Measurements from ENCODE around the gene RILP.
A peak's percentile ranks its signal among the peaks of the same experiment; 100 is the strongest.

The RILP gene

DNA sequence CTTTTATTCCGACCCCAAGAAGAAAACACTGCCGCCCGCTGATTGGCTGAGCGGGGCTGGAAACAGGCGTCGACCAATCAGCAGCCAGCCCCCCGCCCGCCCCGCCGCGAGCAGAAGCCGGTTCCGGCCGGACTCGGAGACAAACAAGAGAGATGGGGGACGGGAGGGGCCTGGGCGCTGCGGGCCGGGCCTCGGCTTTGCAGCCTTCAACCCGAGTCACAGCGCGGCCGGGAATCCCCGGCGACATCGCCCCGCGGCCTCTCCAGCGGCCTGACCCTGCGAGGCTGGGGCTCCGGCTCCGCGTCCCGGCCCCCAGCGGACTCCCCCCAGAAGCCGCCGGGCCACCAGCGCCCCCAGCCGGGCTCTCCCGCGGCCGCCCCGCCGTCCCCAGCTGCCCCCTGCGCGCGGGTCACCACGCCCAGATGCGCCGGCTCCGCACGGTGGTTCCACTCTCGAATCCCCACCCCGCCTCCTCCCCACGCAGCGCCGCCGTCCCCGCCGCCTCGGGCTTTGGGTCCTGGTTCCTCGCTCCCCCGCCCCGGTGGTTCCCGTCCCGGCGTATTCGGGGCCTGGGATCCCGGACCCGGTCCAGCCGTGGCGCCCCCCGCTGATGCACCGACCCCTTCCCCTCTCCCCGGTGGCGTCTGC lies 20.7 kb downstream of the RILP start:
- peak; percentile 90 to 96 (median 93) for DNase-seq

- peak; percentile 67 to 87 (median 84) for DNase-seq
Measured at GRCh38 chr17:1627982-1628855, 21.4 kb downstream of the RILP start, which contains the start of gene SLC43A2. SLC43A2 (minus strand) TSS chr17:1628834; CDS start chr17:1627874, 960 bp downstream.

GRCh38 chr17:1627182-1627981 lies 22.3 kb downstream of the RILP start:
- peak in 1 of 3 experiments; percentile 17 for DNase-seq

- DNase-seq = no peak
Measured at GRCh38 chr17:1626333-1626732, 23.3 kb downstream of the RILP start.

- DNase-seq = no peak
Measured at GRCh38 chr17:1625581-1625980, 24.1 kb downstream of the RILP start.

GRCh38 chr17:1625053-1625452 lies 24.6 kb downstream of the RILP start:
- DNase-seq = no peak

DNA sequence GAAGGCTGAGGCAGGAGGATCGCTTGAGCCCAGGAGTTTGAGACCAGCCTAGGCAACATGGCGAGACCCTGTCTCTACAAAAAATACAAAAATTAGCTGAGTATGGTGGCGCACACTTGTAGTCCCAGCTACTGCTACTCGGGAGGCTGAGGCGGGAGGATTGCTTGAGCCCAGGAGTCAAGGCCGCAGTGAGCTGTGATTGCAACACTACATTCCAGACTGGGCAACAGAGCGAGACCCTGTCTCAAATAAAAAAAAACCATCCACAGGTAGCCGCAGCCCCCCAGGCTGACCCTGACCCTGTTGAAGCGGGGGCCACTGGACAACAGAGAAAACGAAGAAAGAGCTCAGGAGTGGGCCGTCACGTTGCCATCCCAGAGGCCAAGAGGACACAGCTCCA lies 25.0 kb downstream of the RILP start:
- no peak for DNase-seq

- DNase-seq = no peak
Measured at GRCh38 chr17:1623057-1623630, 26.5 kb downstream of the RILP start.

DNA sequence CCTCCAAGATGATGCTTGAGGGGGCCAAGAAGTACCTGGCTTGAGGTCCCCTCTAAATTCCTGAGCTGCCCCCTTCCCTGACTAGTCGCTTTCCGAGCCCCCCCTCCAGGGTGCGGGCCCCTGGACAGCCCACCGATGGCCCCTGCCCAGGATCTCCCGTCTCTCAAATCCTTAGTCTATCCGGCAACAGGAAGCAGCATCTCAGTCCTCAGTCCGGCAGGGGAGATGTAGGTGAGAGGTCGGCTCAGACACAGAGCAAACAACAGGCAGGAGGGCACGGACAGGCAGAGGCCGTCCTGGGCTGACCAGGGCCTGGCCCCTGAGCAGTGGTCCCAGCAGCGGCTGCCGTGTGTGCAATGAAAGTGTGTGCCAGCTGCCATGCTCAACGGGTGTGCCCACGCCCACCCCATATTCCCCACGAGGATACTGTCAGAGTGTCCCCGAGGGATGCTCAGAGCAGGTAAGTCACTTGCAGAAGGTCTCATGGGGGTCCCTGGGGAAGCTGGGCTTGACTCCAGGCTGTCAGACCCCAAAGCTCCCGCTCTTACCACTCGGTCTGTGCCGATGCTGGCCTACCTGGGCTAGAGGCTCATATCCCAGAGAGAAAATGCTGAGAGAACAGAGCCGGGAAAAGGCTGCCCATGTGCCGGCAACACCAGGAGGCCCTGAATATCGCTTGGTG lies 28.3 kb downstream of the RILP start:
- no peak for DNase-seq

GRCh38 chr17:1620486-1620885 lies 29.2 kb downstream of the RILP start:
- no peak for DNase-seq

- DNase-seq = no peak
Measured at GRCh38 chr17:1617620-1618174, 32.0 kb downstream of the RILP start.

GRCh38 chr17:1616101-1616500 lies 33.6 kb downstream of the RILP start:
- no peak for DNase-seq

DNA sequence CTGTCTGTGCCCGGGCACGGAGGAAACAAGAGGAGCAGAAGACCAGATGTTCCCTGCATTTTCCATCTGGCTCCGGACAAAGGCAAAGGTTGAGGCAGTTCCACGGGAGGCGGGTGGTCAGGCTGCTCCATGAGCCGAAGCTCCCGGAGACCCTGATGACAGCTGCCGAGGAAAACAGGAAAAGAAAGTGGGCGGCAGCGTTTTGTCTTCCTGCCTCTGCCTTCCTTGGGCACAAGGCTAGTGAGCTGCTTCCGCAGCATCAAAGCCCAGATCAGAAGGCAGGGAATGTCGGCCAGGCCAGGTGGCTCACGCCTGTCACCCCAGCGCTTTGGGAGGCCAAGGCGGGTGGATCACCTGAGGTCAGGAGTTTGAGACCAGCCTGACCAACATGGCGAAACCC lies 37.3 kb downstream of the RILP start:
- DNase-seq = no peak

GRCh38 chr17:1611715-1612114 lies 38.0 kb downstream of the RILP start:
- DNase-seq = no peak

DNA sequence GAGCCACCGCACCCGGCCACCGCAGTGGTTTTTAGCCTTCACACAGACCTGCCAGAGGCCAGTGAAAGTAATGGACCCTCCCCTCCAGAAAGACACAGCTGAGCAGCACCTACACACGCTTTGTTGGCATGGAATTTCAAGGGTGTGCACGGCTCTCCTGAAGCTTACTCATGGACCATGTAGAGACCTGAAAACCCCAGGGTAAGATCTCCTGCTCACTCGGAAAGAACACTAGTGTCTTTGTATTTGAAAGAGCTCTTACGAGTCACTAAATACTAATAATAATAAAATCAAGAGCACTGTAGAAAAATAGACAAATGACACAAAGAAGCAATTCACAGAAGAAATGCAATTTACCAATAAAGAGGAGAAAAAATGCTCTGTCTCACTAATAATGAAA lies 41.0 kb downstream of the RILP start:
- DNase-seq = no peak

DNA sequence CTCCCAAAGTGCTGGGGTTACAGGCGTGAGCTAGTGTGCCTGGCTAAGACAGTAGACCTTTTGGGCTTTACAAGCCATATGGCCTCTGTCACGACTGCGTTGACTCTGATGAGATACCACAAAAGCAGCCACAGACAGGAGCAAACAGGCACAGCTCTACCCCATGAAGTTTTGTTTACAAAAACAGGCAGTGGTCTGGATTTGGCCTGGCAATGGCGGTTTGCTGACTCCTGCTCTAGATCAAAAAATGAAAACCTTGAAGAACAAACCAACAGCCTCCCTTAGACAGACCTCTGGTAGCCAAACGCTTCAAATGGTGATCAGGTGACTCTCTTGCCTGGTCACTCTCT lies 41.7 kb downstream of the RILP start:
- DNase-seq = no peak

GRCh38 chr17:1606352-1606985 lies 43.2 kb downstream of the RILP start:
- no peak for DNase-seq

- DNase-seq = no peak
Measured at GRCh38 chr17:1605681-1606351, 43.9 kb downstream of the RILP start.

DNA sequence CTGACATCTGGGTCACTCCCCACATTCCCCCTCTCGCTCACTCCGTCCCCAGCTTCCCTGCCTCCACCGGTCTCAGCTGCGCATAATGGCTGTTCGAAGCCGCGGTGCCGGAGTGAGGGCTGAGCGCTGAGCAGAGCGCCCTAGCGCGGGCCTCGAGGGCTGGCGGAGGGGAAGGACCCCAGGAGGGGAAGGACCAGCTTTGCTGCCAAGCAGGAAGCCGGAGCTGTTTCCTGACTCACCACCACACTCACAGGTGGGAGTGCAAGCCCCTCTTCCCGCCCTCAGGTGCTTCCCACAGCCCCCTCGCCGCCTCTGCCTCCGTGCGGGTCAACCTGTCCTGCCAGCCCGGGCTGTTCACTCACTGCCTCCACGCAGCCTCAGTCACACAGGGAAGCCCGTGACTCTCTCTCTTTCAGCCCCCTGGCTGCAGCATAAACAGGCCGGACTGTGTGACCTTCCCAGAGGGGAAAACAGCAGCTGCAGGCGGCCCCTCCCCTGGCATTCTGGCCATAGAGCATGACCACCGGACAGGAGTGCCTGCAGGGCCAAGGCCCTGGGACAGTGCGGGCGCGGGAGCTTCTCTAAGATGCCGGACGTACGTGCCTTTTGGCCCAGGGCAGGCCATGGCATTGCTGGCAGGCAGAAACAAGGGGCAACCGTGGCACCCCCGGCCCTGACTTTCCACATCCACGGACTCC lies 44.7 kb downstream of the RILP start:
- no peak for DNase-seq

GRCh38 chr17:1601571-1601970 lies 48.1 kb downstream of the RILP start:
- DNase-seq = no peak
